Upper lobe of left lung (tissue), 6 donors: ENCODE results near the gene VIPR1. TPM values are rescaled to one million over a fixed set of nuclear protein-coding genes. Genes with fewer than 3 reads are reported as not detected.

Experiments used
- ATAC-seq, 2 donors: fragments of 200-7000 bp; cut with Tn5 transposase; one replicate each; pipeline ENCODE4 v1.9.1; 2022; ENCODE audit warnings: mild to moderate bottlenecking in 2 of 2, moderate library complexity in 2 of 2; ENCODE audit not compliant: low FRiP score in 2 of 2
- DNase-seq, 2 donors: peaks; one replicate each; pipeline ENCODE4 v3.0.0-alpha.2; 2019 to 2020
- H3K27ac ChIP-seq, 4 donors: fragments of 200-600 bp; sonication (generic); one replicate each; pipeline ENCODE4 v1.5.1; 2016 to 2019
- H3K27me3 ChIP-seq, 4 donors: fragments of 200-600 bp; sonication (generic); one replicate each; pipeline ENCODE4 v1.5.1; 2017 to 2019
- H3K36me3 ChIP-seq, 4 donors: fragments of 200-600 bp; sonication (generic); one replicate each; pipeline ENCODE4 v1.5.1; 2016 to 2019
- H3K4me1 ChIP-seq, 4 donors: fragments of 200-600 bp; sonication (generic); one replicate each; pipeline ENCODE4 v1.5.1; 2018 to 2019
- H3K4me3 ChIP-seq, 4 donors: fragments of 200-600 bp; sonication (generic); one replicate each; pipeline ENCODE4 v1.5.1; 2017 to 2019; ENCODE audit warnings: mild to moderate bottlenecking in 2 of 4, moderate library complexity in 1 of 4
- H3K9me3 ChIP-seq, 4 donors: fragments of 200-600 bp; sonication (generic); one replicate each; pipeline ENCODE4 v1.5.1; 2018 to 2019
- EP300 ChIP-seq, 4 donors: sonication (generic); formaldehyde crosslinking; IDR thresholded peaks; one replicate each; pipeline ENCODE4 v1.5.1; 2017; ENCODE audit warnings: antibody characterized with exemption in 4 of 4, control low read depth in 2 of 4
- POLR2A ChIP-seq, 4 donors: fragments of 450-650 bp; IDR thresholded peaks; one replicate each; pipeline ENCODE4 v1.5.1; 2016 to 2017; ENCODE audit warnings: antibody characterized with exemption in 4 of 4, mild to moderate bottlenecking in 2 of 4
- POLR2AphosphoS5 ChIP-seq, 2 donors: sonication (generic); formaldehyde crosslinking; IDR thresholded peaks; one replicate each; pipeline ENCODE4 v1.5.1; 2017; ENCODE audit warnings: antibody characterized with exemption in 2 of 2
- whole genome bisulfite sequencing, 2 donors: methylation state at CpG; one replicate each; pipeline ENCODE4 v1.1.5; 2017 to 2018; 5-methylcytosine and 5-hydroxymethylcytosine counted together
- total RNA-seq, 6 donors: library from RNA; depleted of rRNA in 4 of 6; stranded (reverse); fragments of >200 nt in 4 of 6; gene quantifications; one replicate each; pipeline versions ENCODE4 v1.1.0 to v1.2.1, GENCODE V29; 2016 to 2021
- TF ChIP-seq, protein P1 (sequence below), 6 experiments: fragments of 450-650 bp in 4 of 6; fragments of 200-600 bp in 2 of 6; sonication (generic) in 2 of 6; IDR thresholded peaks; one replicate each; pipeline ENCODE4 v1.5.1; 2016 to 2019; ENCODE audit warnings: antibody characterized with exemption in 6 of 6
- donor health status: DM: no; HTN: no; CAD: no; lungs with moderate emphysema.
- donor health status: DM: no; HTN: yes; CAD: no; lungs with severe emphysema.

The VIPR1 gene
- total RNA-seq, 6 donors from 2014 or later: 92.6 to 577 (median 198) TPM

DNA sequence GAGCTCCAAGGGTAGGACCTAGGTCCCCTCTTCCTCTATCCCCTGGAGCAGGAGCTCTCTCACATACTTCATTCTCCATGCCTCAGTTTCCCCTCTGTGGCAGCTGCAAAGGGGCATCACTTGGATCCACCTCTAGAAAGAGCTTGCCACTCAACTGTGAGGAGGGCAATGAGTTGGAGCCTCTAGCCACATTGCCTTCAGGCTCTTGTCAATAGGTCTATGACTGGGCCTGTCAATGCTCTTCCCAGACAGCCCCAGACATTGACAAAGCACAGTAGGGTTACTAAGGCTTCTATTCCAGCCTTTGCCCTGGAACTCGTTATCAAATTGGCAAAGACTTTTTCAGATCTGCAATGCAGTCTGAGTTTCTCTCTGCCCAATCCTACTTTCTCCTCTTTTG lies 4.4 kb upstream of the VIPR1 start:
- Histone ChIP-seq H3K36me3 (no peaks in the 10 kb centered on the region), H3K27me3 (no peaks in the 10 kb centered on the region), H3K27ac (no peak overlapping the region), H3K4me3 (no peak overlapping the region), H3K9me3 (no peaks in the 10 kb centered on the region), H3K4me1 (peaks cover 12 to 22% (median 22%) of the 10 kb centered on the region in 4 donors)
- WGBS, 2 donors: 77 to 95% methylated on average over 1 of the region's 1 CpG
- TF ChIP-seq POLR2AphosphoS5 (IDR thresholded peaks at IDR 0.05) (no peak), POLR2A (IDR thresholded peaks at IDR 0.05) (no peak), EP300 (IDR thresholded peaks at IDR 0.05) (no peak)
- TF ChIP-seq, protein P1, sequence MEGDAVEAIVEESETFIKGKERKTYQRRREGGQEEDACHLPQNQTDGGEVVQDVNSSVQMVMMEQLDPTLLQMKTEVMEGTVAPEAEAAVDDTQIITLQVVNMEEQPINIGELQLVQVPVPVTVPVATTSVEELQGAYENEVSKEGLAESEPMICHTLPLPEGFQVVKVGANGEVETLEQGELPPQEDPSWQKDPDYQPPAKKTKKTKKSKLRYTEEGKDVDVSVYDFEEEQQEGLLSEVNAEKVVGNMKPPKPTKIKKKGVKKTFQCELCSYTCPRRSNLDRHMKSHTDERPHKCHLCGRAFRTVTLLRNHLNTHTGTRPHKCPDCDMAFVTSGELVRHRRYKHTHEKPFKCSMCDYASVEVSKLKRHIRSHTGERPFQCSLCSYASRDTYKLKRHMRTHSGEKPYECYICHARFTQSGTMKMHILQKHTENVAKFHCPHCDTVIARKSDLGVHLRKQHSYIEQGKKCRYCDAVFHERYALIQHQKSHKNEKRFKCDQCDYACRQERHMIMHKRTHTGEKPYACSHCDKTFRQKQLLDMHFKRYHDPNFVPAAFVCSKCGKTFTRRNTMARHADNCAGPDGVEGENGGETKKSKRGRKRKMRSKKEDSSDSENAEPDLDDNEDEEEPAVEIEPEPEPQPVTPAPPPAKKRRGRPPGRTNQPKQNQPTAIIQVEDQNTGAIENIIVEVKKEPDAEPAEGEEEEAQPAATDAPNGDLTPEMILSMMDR (IDR thresholded peaks at IDR 0.05): no peak
- ATAC-seq (no peak), DNase-seq (peak in 1 of 2 donors; percentile 2)

DNA sequence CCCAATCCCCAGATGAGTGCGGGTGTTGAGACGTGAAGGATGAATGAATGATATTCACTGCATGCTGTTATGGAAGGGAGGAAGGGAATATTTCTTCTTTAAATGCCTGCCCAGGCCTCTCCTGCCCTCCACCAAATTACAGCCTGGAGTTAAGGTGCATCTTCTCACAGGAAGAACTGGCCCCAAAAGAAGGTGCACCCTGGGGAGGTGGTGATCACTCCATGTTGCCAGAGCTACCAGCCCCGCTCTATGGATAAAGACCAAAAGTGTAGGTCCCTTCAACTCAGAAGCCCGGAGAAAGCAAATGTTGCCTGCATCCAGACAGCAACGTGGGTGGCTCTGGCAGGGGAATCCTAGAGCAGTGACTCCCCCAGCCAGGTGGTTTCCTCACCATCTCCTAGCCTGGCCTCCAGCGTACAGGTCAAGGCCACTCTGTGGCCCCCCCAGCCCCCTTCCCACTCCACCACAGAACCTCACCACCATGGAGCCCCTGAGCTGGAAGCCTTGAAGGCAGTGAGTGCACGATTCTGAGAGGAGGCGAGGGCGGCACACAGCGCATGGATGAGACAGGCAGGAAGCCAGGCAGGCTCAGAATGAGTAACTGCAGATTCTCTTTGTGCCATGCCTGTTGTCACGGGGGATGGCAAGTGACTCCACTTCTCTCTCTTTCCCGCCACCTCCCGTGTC lies 3.5 kb upstream of the VIPR1 start:
- ATAC-seq: no peak
- WGBS, 2 donors: 86 to 89% methylated on average over 12 to 13 of the region's 13 CpGs
- H3K9me3 ChIP-seq: no peaks in the 10 kb centered on the region
- H3K27me3 ChIP-seq: no peaks in the 10 kb centered on the region
- TF ChIP-seq EP300 (IDR thresholded peaks at IDR 0.05) (no peak), POLR2A (IDR thresholded peaks at IDR 0.05) (no peak), POLR2AphosphoS5 (IDR thresholded peaks at IDR 0.05) (no peak)
- TF ChIP-seq, protein P1 (IDR thresholded peaks at IDR 0.05): no peak
- H3K27ac ChIP-seq: no peak overlapping the region
- peak in 1 of 2 donors; percentile 14 for DNase-seq
- no peak overlapping the region for H3K4me3 ChIP-seq
- peaks cover 12 to 27% (median 24%) of the 10 kb centered on the region in 4 donors for H3K4me1 ChIP-seq
- H3K36me3 ChIP-seq: peaks cover 0 to 7% (median 0%) of the 10 kb centered on the region in 4 donors

DNA sequence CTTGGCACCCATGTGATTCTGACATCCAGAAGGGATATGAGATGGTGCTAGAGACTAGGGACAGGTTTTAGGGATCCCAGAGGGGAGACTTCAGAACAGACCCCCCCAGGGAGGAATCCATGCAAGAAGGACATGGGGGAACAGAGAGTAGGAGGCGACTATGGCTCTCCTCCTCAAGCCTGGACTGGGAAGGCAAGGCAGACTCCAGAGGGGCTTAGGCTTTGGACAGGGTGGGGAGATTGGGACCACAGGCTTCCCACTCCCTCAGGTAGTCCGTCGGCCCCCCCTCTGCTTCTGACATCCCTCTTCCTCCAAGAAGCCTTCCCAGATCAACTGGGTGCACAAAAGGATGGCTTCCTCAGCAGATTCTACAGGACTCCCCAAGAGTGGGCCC lies 3.0 kb upstream of the VIPR1 start:
- Histone ChIP-seq H3K36me3 (peaks cover 0 to 12% (median 0%) of the 10 kb centered on the region in 4 donors), H3K27me3 (no peaks in the 10 kb centered on the region), H3K4me3 (no peak overlapping the region), H3K27ac (no peak overlapping the region), H3K9me3 (no peaks in the 10 kb centered on the region), H3K4me1 (peaks cover 12 to 27% (median 24%) of the 10 kb centered on the region in 4 donors)
- ATAC-seq (no peak), DNase-seq (peak in 1 of 2 donors; percentile 1)
- WGBS, 2 donors: 93 to 100% methylated on average over 3 of the region's 3 CpGs
- TF ChIP-seq, protein P1 (IDR thresholded peaks at IDR 0.05): no peak
- TF ChIP-seq EP300 (IDR thresholded peaks at IDR 0.05) (no peak), POLR2AphosphoS5 (IDR thresholded peaks at IDR 0.05) (no peak), POLR2A (IDR thresholded peaks at IDR 0.05) (no peak)

DNA sequence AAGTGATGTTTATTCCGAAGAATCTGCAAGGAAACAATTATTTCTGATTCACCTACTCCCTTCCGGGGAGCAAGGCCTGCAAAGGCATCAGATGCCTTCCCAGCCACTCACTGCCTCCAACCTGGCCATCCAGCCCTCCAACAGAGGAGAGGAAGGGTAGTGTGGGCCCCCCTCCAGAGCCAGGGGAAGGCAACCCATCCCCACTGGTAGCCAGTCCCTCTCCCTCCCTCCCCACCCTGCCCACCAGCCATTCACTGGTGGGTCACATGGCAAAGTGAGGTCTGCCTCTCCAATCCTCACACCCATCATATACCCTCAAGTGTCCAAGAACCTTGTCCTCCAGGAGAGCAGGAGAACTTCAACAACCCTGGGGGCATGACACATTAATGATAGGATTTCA lies 2.4 kb upstream of the VIPR1 start:
- DNase-seq: peak in 1 of 2 donors; percentile 3
- H3K9me3 ChIP-seq: no peaks in the 10 kb centered on the region
- H3K4me3 ChIP-seq: no peak overlapping the region
- H3K4me1 ChIP-seq: peaks cover 12 to 27% (median 24%) of the 10 kb centered on the region in 4 donors
- 57 to 60% methylated on average over 2 of the region's 2 CpGs for WGBS, 2 donors
- H3K36me3 ChIP-seq: peaks cover 0 to 13% (median 0%) of the 10 kb centered on the region in 4 donors
- no peak for ATAC-seq
- H3K27ac ChIP-seq: no peak overlapping the region
- TF ChIP-seq, protein P1 (IDR thresholded peaks at IDR 0.05): no peak
- no peak for TF ChIP-seq POLR2A (IDR thresholded peaks at IDR 0.05)
- no peak for TF ChIP-seq EP300 (IDR thresholded peaks at IDR 0.05)
- no peak for TF ChIP-seq POLR2AphosphoS5 (IDR thresholded peaks at IDR 0.05)
- no peaks in the 10 kb centered on the region for H3K27me3 ChIP-seq
